Ovary (tissue), 9 donors: ENCODE measurements around the gene TIPARP. TPM values are rescaled to one million over a fixed set of nuclear protein-coding genes. Genes with fewer than 3 reads are reported as not detected.

Experiments
- DNase-seq, 5 donors: peaks; one replicate each; pipeline ENCODE4 v3.0.0-alpha.2; 2019 to 2020
- H3K27ac ChIP-seq, 2 donors: fragments of 200-600 bp; one replicate each; pipeline versions ENCODE4 v1.5.1 to v1.8.0; 2019 to 2022
- H3K27me3 ChIP-seq: fragments of 200-600 bp; one replicate; pipeline ENCODE4 v1.8.0; 2022
- H3K36me3 ChIP-seq: fragments of 200-600 bp; sonication (generic); one replicate; pipeline ENCODE4 v1.5.1; 2019
- H3K4me1 ChIP-seq: one replicate; pipeline ENCODE4 v1.8.1; 2013; ENCODE audit warnings: mild to moderate bottlenecking, moderate library complexity; ENCODE audit not compliant: insufficient read depth
- H3K4me3 ChIP-seq: fragments of 200-600 bp; sonication (generic); one replicate; pipeline ENCODE4 v1.5.1; 2017
- H3K9me3 ChIP-seq, 2 donors: fragments of 200-600 bp in 1 of 2; sonication (generic) in 1 of 2; one replicate each; pipeline versions ENCODE4 v1.5.1 to v1.8.1; 2013 to 2019; ENCODE audit warnings: mild to moderate bottlenecking in 1 of 2, moderate library complexity in 1 of 2
- CTCF ChIP-seq, 3 donors: fragments of 450-650 bp in 2 of 3; fragments of 200-600 bp in 1 of 3; IDR thresholded peaks; one replicate each; pipeline versions ENCODE4 v1.5.1 to v1.8.0; 2016 to 2022; ENCODE audit warnings: antibody characterized with exemption in 3 of 3, mild to moderate bottlenecking in 1 of 3
- EP300 ChIP-seq: sonication (generic); formaldehyde crosslinking; IDR thresholded peaks from one replicate; pipeline ENCODE4 v1.6.1; 2017; ENCODE audit warnings: antibody characterized with exemption
- POLR2A ChIP-seq: fragments of 450-650 bp; IDR thresholded peaks from one replicate; pipeline ENCODE4 v1.6.1; 2017; ENCODE audit warnings: antibody characterized with exemption, mild to moderate bottlenecking, moderate library complexity
- WGBS, 3 donors: extraction: QIAGEN DNeasy Blood & Tissue Kit in 1 of 3; methylation state at CpG; one replicate each; pipeline versions ENCODE4 v1.1.5 to v1.1.7; 2013 to 2017; 5-methylcytosine and 5-hydroxymethylcytosine counted together
- intact Hi-C, 4 donors: fragments of 100-400 bp; cut with DNase I; formaldehyde crosslinking; loops; one replicate each; pipeline versions ENCODE4 v1.11.0 to v1.15.1; 2022 to 2023
- polyA plus RNA-seq, 2 donors: library from polyadenylated mRNA; stranded (reverse); fragments of 200-250 nt in 1 of 2; fragments of 350-450 nt in 1 of 2; fragmentation: Illumina TruSeq in 1 of 2; extraction: RNeasy Lipid Tissue Mini Kit (QIAGEN cat#74804) in 1 of 2; gene quantifications; one replicate each; pipeline ENCODE4 v1.2.3, GENCODE V29; 2013 to 2014
- total RNA-seq, 7 donors: library from RNA; depleted of rRNA in 2 of 7; stranded (reverse); fragments of >200 nt in 2 of 7; fragmentation: NEBNext Ultra II Directional in 3 of 7; extraction: Animal tissue kit (Norgen Biotek cat#: 25700) in 3 of 7; gene quantifications; one replicate each; pipeline versions ENCODE4 v1.1.0 to v1.2.4, GENCODE V29; 2016 to 2023
- donor health status: DM: no; HTN: no; CAD: no; lungs with moderate emphysema.
- donor health status: DM: no; HTN: no; CAD: no.
- donor health status: Bipolar disorder and iron deficiency.
- donor health status: DM: yes; HTN: yes; CAD: no.
- donor health status: DM: no; HTN: no; CAD: no.
- donor health status: DM: yes; HTN: yes; CAD: no.

Gene TIPARP
- total and polyA plus RNA-seq, 9 donors = 11.3 to 109 (median 46.1) TPM

GRCh38 chr3:156682501-156682900 lies 8.1 kb downstream of the TIPARP start:
- 32 to 42% (median 35%) methylated on average over 1 of the region's 1 CpG for WGBS, 3 donors
- H3K4me3 ChIP-seq = no peak overlapping the region
- intact Hi-C loops = no loop called here
- DNase-seq = no peak
- no peak for TF ChIP-seq POLR2A
- TF ChIP-seq EP300 = no peak
- no peak overlapping the region for H3K27ac ChIP-seq
- H3K4me1 ChIP-seq = peaks cover 9% of the 10 kb centered on the region
- no peaks in the 10 kb centered on the region for H3K9me3 ChIP-seq
- H3K36me3 ChIP-seq = no peaks in the 10 kb centered on the region
- H3K27me3 ChIP-seq = no peaks in the 10 kb centered on the region

GRCh38 chr3:156682963-156683362 lies 8.6 kb downstream of the TIPARP start:
- no peak overlapping the region for H3K4me3 ChIP-seq

DNA sequence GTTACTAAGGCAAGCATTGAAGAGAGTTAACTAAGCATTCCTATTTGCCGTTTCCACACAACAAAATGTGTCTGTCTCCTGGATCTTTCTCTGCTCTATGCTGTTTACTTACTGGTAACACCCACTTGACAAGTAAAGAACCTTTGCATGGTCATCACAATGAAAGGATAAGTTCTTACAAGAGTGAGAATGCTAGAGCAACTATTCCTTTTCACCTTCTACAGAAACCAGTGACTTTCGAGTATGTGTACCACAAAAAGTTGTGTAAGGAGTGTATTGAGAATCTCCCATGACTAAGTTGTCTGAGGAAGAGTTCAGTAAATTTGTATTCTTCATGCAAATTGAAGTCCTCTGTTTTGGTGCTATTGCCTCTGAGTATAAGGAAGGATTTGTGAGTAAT lies 10.8 kb downstream of the TIPARP start:
- DNase-seq = no peak
- Histone ChIP-seq H3K9me3 (no peaks in the 10 kb centered on the region), H3K27ac (no peak overlapping the region), H3K4me1 (peaks cover 9% of the 10 kb centered on the region), H3K36me3 (no peaks in the 10 kb centered on the region), H3K4me3 (no peak overlapping the region), H3K27me3 (no peaks in the 10 kb centered on the region)
- 89 to 90% (median 89%) methylated on average over 2 of the region's 2 CpGs for WGBS, 3 donors
- no peak for TF ChIP-seq EP300
- no peak for TF ChIP-seq POLR2A
- TF ChIP-seq CTCF (IDR thresholded peaks at IDR 0.05) = no peak
- intact Hi-C loops = loop anchor here in 1 of 4 donors (5.0 kb wide), 1 partner anchor 397 kb away; no protein-coding TSS in a partner anchor

More at GRCh38 chr3:156682963-156683362, 8.6 kb downstream of the TIPARP start:
- Histone ChIP-seq H3K27me3 (no peaks in the 10 kb centered on the region), H3K9me3 (no peaks in the 10 kb centered on the region), H3K4me1 (peaks cover 9% of the 10 kb centered on the region), H3K27ac (no peak overlapping the region), H3K36me3 (no peaks in the 10 kb centered on the region)
- intact Hi-C loops = no loop called here
- DNase-seq = no peak
- TF ChIP-seq CTCF (IDR thresholded peaks at IDR 0.05) (no peak), EP300 (no peak)

DNA sequence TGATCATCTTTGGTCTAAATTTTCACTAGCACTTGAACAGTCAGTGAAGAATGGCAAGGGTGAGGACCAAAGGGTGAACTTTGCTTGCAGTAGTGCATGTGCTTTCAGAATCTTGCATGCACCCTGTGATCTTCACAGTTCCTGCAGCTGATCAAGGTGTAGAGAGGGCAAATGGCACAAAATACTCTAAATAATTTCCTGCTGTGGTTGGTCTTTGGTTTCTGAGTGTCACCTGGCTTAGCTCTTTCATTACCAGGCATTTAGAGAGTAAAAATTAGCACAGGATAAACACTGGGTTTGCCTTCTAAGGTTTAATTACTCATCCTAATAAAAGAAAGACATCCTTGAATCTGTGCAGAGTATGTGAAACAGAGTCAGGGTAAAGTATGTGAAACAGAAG lies 11.4 kb downstream of the TIPARP start:
- H3K27ac ChIP-seq = no peak overlapping the region
- no peaks in the 10 kb centered on the region for H3K36me3 ChIP-seq
- intact Hi-C loops = loop anchor here in 1 of 4 donors (5.0 kb wide), 1 partner anchor 397 kb away; no protein-coding TSS in a partner anchor
- H3K4me3 ChIP-seq = no peak overlapping the region
- H3K9me3 ChIP-seq = no peaks in the 10 kb centered on the region
- H3K27me3 ChIP-seq = no peaks in the 10 kb centered on the region
- H3K4me1 ChIP-seq = peaks cover 10% of the 10 kb centered on the region
- TF ChIP-seq EP300 = no peak
- no peak for TF ChIP-seq POLR2A
- no peak for TF ChIP-seq CTCF (IDR thresholded peaks at IDR 0.05)
- DNase-seq = no peak

- DNase-seq = no peak
- no peak overlapping the region for H3K27ac ChIP-seq
- intact Hi-C loops = loop anchor here in 1 of 4 donors (5.0 kb wide), 1 partner anchor 395 kb away; no protein-coding TSS in a partner anchor
- no peak overlapping the region for H3K4me3 ChIP-seq
- H3K9me3 ChIP-seq = no peaks in the 10 kb centered on the region
- no peaks in the 10 kb centered on the region for H3K27me3 ChIP-seq
- H3K4me1 ChIP-seq = peaks cover 10% of the 10 kb centered on the region
- H3K36me3 ChIP-seq = no peaks in the 10 kb centered on the region
- TF ChIP-seq CTCF (IDR thresholded peaks at IDR 0.05) (no peak), EP300 (no peak), POLR2A (no peak)
Measured at GRCh38 chr3:156687023-156687422, 12.6 kb downstream of the TIPARP start.
